Medulla oblongata (tissue), 1 donor: ENCODE measurements around the gene MAP2K5.

Experiments used
- DNase-seq: peaks from one replicate; pipeline ENCODE4 v3.0.0-alpha.2; 2015; ENCODE audit errors: extremely low spot score

The MAP2K5 gene

DNA sequence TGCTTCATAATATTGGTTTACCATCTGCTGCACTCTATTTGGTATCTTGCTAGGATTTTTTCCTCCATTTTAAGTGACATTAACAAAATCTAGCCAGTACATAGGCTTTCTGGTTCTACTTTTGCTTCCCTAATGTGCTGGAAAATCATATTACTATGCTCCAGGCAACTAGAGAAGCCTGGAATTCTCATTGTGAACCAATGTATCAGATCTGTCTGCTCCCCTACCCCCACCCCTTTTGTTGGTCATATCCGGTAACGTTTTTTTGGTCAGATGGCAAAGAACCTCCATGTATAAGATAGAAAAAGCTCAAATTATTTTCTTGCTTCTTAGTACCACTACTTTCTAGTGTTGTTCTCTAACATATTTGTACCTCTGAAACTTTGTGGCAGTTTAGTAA is 17.1 kb downstream of the MAP2K5 start:
- DNase-seq = no peak

DNA sequence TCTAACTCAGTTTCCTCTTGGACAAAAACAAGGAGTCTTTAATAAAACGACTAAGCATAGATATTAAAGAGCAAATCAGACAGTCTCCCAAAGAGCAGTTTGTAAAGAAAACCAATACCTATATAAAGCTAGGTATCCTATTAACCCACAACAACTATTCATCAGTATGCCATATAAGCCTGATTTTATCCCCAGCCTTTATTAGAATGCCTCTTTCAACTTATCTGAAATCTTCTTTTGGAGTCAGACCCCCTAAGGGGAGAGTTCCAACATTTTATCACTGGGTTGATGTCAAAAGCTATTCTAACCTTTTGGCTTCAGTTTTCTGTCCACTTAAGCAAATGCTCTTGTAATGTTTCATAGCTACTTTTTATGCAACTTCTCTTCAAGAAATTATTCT is 17.8 kb downstream of the MAP2K5 start:
- no peak for DNase-seq

DNA sequence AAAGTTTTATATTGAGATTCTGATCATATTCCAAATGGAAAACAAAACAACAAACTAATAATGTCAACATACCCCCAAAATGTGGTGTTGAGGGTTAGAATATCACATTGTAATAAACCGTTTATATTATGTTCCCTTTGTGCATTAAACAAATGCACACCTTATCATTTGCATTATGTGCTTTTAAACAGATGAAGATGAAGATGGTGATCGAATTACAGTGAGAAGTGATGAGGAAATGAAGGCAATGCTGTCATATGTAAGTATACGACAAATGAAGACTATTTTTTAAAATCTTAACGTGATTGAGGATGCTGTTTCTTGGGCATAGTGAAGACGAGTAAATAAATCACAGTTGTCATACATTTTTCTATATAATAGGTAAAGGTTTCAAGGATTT is 20.6 kb downstream of the MAP2K5 start:
- DNase-seq = no peak

DNA sequence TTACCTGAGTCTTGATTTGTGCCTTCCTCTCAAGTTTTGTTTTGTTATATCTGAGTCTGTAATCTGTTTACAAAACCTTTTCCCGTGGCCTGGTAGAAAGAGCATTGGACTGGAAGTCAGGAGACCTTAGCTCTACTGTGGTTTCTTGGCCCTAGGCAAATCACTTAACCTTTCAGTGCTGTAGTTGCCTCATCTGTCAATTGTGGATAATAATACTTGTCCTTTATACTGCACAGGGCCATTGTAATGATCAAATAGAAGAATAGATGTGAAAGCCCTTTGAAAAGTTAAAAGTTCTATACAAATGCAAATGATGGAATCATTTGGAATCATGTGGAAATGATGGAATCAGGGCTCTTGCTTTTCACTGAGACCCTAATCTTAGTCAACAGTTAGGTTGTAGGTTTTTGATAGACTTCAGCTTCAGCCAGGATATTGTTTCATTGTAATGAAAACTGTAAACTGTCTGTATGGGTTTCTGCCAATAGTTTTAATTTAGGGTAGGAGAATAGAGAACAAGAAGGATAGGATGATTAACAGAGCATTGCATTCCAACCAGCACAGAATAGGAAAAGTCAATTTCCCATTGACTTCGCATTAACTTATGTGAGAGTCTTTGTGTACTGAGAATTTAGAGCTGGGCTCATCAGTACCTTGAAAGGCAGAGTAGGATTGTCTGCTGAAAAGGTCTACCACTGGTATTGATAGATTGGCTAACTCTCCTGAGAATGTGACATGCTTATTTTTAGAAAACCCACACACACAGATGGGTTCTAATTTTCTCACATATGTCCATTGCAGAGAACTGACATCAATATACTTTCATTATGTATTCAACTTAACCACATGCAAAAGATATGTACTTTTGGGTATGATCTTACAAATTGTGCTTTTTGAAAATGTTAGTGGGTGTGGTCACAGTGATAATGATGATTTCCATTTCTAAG is 21.8 kb downstream of the MAP2K5 start:
- DNase-seq = no peak

DNA sequence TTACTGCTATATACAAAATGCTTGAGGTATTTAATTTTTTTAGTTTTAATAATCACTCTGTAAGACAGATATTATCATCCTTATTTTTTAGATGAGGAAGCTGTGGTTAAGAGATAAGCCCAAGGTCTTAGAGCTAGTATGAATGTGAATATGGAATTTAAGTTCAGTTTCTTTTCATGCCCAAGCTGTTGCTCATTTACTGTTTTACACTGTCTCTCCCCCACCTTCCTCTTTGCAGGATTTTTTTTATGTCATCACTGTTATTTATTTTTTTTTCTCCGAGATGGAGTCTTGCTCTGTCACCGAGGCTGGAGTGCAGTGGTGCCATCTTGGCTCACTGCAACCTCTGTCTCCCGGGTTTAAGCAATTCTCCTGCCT is 22.5 kb downstream of the MAP2K5 start:
- DNase-seq = no peak

DNA sequence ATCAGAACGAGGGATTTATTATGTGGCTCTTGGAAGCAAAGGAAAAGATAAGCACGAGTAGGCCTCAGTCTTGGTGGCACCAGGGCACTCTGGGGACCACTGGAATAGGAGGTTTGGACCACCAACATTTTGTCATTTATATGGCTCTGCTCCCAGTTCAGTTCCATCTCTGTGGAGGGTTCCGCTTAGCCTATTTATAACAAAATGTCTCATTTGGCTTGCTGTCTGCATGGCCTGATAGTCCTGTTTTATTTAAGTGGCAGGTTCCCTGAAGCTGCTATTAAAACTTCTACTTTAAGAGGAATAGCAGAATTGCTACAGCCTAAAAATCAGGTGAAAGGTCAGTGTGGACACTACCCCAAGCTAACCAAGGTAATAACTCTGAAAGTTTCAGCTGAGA is 27.2 kb downstream of the MAP2K5 start:
- DNase-seq = no peak

DNA sequence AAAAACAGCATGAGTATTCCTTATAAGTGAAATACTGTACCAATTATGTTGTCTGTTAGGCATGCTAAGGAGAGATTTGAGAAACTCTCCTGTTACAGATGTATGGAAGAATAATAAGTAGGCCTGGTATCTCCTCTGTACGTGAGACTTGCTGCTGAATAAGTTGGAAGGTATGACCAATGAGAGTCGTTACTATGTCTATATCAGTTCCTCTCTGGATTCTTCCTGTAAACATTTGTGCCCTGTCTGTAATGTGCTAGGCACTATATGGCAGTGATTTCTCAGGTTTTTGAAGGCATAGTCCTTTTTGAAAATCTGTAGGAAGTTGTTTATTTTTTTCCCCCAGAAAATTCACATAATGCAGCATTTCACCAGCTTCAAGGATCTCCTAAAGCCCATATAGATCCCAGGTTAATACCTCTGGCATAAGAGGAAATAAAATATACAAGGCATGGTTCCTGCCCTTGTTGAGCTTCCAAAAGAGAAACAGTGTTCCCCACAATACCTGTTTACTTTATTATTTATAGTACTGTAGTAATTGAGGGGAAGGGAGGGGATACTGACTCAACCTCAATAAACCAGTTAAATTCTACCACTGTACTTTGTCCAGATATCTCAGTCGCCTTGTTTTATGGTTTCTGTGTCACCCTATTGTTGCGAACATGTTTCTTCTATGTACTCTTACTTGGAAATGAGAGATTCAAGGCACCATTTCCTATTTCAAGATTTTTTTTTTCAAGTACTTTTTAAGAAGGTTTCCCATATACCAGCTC is 28.6 kb downstream of the MAP2K5 start:
- DNase-seq = no peak

DNA sequence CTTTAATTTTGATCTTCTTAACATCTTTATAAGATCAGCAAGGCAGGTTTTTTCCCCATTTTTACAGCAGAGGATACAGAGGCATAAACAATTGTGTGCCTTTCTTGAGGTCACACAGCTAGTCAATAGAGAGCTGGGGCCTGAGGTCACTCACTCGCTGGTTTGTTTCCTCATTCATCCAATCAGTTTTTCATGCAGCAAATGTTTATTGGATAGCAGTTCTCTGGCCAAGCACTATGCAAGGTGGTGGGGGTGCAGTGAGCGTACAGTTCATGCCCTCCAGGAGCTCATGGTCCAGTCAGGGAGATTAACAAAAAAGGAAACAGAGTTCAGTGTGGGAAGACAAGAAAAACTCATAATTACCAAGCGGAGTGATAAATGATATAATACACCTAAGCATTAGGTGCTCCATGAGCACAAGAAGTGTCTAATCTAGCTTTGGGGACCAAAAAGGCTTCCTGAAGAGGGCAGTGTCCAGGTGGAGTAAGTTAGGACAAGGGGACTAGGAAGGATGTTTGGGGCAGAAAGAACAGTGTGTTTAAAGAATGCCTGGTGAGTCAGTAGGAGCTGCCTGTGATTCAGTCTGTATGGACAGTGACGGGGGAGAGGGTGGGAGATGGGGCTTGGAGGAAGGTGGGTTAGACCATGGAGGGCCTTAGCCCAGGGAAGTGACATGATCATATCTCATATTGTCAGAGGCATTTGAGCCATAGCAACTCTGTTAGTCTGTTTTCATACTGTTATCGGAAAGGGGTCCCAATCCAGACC is 29.3 kb downstream of the MAP2K5 start:
- no peak for DNase-seq

DNA sequence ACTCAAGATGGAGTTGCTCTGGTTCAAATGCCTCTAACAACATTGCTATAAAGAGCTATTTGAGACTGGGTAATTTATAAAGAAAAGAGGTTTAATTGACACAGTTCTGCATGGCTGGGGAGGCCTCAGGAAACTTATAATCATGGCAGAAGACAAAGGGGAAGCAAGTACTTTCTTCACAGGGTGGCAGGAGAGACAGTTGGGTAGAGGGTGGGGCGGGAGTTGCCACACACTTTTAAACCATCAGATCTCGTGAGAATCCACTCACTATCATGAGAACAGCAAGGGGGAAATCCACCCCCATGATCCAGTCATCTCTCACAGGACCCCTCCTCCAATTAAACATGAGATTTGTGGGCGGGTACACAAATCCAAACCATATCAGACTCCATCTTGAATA is 30.7 kb downstream of the MAP2K5 start:
- DNase-seq = no peak

DNA sequence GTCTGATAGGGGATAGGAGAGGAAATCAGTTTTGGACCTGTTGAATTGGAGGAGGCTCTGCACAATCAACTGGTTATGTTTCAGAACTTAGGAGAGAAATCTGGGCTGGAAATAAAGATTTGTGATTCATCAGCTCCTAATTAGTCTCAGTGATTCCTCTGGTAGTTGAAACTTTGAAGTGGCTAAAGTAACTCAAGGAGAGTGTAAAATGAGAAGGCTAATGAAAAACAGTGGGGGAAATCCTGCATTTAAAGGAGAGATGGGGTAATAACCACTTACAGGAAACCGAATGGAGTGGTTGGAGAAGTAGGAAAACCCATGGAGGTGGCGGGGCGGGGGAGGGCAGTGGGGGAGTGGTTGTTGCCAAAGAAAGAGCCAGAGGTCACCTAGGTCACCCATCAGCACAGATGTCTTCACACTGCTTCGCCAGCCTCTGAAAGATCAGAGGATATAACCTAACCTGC is 32.6 kb downstream of the MAP2K5 start:
- DNase-seq = no peak

DNA sequence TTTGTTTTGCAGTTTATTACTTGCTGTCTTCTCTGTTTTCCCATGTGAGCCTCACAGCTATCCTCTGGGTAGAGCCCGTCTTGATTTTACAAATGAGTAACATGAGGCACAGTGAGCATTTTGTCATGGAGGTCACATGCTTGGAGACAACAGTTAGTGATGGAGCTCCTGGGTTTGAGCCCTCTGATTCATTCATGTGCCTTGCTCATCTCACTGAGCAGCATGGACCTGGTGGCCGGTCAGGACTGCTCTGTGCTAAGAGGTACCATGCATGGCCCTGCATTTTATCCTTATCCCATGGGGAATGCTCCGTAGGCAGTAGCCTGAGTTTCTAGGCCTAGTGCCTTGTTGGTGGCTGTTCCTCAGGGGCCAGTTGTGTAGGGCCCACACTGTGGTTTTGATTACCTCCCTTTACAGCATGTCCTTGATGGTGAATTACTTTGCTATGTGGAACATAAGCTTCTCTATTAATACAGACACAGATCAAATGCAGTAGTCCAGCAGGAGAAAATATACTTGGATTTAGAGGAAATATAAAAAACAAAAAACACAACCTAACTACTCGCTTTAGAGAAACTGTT is 35.6 kb downstream of the MAP2K5 start:
- peak; percentile 6 for DNase-seq

DNA sequence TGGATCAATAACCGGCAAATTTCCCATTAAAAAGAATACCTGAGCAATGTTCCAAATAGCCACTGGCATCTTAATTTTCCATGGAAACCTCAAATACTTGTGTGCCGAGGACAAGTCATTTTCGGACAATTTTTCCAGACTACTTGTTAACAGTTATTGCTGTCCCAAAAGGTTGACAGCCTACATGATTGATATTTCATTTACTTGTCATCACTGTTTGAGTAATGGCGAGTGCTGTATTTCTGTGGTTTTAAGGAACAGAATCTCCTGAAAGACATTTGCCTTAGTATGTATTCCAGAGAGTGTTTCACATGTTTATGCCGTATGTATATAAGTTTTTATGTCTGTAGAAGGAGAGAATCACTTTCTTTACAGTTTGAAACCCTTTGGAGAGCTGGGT is 36.7 kb downstream of the MAP2K5 start:
- DNase-seq = no peak

DNA sequence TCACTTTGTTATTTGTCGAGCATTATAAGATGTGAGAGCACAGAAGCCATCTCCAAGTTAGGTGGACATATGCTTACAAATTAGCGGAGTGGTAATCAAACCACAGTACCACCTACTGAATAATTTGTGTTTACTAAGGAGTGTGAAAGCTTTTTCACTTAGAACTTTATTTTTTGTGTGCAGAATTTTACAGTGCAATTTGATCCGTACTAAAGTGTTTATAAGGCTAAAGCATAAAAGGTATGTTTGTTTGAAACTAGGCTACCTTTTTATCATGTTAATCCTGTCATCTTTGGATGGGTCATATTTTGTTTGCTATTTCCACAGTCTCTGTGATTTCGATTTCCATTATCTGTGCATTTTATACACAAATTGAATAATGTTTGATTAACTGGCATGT is 37.5 kb downstream of the MAP2K5 start:
- DNase-seq = no peak

DNA sequence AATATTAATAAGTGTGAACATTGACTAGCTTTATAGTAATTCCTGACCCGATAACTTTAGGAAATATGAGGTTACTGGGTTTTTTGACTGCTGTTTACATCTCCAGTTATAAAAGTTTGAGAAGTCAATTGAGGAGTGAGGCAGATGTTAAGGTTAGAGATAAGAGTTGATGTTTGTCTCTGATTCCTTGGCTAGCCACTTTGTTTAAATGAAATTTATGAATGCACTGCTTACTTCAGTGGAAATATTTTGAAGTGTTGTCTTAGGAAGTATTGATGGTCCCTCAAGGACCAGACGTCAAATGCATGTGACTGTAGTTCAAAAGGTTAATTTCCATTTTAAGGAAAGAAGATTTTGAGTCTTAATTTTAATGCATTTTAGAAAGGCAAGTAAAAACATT is 41.7 kb downstream of the MAP2K5 start:
- DNase-seq = no peak

DNA sequence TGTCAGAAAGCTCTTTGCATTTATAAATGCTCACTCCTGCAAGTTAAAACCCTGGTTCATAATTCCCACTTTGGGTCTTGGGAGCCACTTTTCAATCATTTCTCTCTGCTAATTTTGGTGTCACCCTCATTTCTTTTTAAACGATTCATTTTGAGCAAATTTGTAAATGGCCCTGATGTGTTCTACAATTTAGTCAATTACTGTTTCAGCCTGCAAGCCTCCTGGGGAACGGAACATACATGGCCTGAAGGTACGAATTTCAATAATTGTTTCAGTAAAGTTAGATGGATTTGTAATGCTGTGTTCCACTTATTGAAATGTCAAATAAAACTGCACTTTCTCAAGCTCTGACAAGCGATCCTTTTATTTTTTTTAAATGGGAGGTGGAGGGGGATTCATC is 43.2 kb downstream of the MAP2K5 start:
- DNase-seq = no peak

DNA sequence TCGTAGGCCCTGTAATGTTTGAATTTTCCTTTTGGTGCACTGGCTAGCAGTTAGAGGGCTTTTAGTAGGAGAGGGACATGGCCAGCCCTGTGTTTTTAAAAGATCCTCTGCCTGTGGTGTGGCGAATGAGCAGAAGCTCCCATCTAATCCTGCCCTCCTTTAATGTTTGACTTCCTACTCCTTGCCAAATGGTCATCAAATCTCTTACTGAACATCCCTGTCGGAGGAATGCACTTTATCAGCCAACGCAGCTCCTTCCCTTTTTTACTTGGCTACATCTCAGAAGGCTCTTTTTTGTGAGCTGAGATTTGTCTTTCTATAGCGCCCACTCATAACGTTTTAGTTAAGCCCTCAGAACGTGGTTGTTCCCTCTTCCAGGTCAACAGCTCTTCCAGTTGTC is 44.8 kb downstream of the MAP2K5 start:
- no peak for DNase-seq

DNA sequence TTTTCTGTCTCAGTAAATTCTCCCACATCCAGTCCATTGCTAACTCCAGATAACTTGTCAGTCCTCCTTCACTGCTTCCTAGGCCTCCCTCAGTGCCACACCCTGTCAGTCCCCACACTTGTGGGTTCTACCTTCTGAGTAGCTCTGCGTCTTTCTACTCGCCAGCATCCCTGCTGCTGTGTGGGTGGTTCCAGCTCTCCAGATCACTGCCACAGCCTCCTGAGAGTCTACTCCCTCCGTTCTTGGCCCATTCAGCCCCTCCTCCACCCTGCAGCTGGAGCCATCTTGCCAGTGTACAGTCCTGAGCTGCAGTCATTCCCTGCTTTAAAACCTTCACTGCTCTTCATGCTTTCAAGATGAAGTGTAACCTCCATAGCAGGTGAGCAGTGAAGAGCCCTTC is 45.3 kb downstream of the MAP2K5 start:
- DNase-seq = no peak

DNA sequence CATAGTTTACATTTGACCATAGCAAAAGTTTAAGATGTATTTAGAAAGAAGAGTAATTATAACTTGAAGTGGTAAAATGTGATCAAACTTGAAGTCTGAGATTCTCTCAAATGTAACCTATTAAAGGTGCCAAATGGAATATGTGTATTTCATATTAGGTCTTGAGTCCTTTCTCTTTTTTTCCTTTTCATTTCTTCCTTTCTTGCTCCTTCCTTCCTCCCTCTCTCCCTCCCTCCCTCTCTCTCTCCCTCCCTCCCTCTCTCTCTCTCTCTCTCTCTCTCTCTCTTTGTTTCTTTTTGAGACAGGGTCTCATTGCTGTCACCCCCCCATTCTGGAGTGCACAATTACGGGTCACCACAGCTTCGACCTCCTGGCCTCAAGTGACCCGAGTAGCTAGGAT is 47.7 kb downstream of the MAP2K5 start:
- no peak for DNase-seq

DNA sequence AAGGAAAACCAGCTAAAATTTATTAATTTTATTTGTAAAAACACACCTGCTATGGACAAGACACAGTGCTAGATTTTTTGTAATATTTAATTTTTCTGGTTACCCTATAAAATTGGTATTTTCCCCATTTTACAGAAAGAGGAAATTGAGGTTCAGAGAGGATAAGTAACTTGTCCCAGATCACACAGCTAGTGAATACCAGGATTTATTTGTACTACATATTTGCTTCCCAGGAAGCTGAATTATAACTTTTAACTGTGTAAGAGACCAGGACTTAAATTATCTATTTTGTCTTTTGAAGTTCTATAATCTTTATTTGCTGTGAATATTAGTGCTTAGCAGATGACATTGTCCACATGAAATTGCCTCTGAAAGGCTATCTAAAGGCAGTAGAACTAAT is 49.7 kb downstream of the MAP2K5 start:
- DNase-seq = no peak

DNA sequence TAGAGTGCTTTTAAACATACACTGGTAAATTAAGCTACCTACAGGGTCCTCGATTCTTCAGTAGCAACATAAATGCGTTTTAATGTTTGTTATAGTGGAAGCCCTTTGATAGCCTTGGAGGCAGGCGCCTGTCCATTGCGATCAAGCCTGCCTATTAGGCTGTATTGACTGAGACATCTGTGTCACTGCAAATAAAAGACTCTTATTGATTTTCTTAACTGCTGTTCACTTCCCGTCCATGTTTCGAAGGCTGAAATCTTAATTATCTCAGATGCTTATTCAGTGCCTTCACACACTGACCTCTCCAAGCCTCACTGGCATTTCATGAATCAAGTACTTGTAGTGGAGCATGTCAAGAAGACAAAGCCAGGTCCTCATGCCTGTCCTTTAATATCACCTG is 51.1 kb downstream of the MAP2K5 start:
- no peak for DNase-seq

DNA sequence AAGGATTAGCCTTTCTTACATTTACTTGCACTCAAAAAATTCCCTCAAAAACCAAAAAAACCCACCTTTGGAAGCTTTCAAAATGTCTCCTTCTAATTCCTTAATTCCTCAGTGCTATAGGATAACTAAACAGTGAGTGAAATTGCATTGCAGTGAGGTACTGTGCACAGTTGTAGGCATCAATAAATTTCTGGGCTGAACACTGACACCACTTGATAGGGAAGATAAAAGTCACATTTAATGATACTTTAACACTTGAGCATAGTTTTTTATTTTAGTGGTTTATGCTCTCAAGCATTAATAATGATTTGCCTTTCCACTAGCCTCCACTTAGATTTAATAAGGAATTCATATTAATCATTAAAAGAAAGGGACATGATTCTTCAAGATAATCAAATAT is 52.3 kb downstream of the MAP2K5 start:
- DNase-seq = no peak

DNA sequence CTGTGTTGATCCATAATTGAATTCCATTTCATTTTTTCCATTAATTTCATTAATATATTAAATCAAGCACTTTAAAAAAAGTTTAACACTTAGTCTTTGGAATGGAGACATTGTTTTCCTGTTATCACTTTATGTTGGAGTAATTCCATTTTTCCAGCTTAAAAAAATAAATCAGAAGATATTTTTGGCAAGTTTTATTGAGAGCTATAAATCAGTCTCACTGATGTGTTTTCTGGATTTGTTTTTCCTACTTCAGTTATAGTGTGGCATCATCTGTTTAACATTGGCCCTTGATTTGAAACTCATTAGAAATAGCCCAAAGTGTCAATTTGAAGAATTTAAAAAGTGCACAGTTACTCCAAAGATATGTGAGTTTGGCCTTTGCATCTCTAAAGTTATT is 53.1 kb downstream of the MAP2K5 start:
- no peak for DNase-seq
